Stomach smooth muscle (tissue), 2 donors: Measurements from ENCODE around the gene PDCD10.

Experiments
- H3K27ac ChIP-seq: one replicate; pipeline ENCODE4 v1.7.0; 2013; ENCODE audit warnings: mild to moderate bottlenecking, low read length, inconsistent platforms
- H3K27me3 ChIP-seq, 2 donors: one replicate each; pipeline ENCODE4 v1.7.0; 2013; ENCODE audit warnings: low read length in 2 of 2; ENCODE audit not compliant: insufficient read depth in 2 of 2, control insufficient read depth in 1 of 2
- H3K36me3 ChIP-seq, 2 donors: one replicate each; pipeline ENCODE4 v1.7.0; 2013; ENCODE audit warnings: low read length in 2 of 2; ENCODE audit not compliant: control insufficient read depth in 2 of 2, insufficient read depth in 2 of 2
- H3K4me1 ChIP-seq: one replicate; pipeline ENCODE4 v1.7.0; 2013; ENCODE audit warnings: low read length; ENCODE audit not compliant: control insufficient read depth, insufficient read depth
- H3K4me3 ChIP-seq, 2 donors: one replicate each; pipeline ENCODE4 v1.7.0; 2013; ENCODE audit warnings: low read length in 2 of 2
- H3K9ac ChIP-seq, 2 donors: one replicate each; pipeline ENCODE4 v1.7.0; 2013; ENCODE audit warnings: low read length in 2 of 2, mild to moderate bottlenecking in 1 of 2
- H3K9me3 ChIP-seq, 2 donors: one replicate each; pipeline ENCODE4 v1.7.0; 2013; ENCODE audit warnings: low read length in 2 of 2; ENCODE audit not compliant: control insufficient read depth in 2 of 2
- donor health status: healthy.
- donor health status: Pancreatic carcinoma.

Gene PDCD10

GRCh38 chr3:167716920-167717319 lies 17.8 kb downstream of the PDCD10 start:
- H3K36me3 ChIP-seq = peaks cover 6 to 18% of the 10 kb centered on the region in 2 donors
- no peak overlapping the region for H3K27ac ChIP-seq
- no peaks in the 10 kb centered on the region for H3K9me3 ChIP-seq
- no peaks in the 10 kb centered on the region for H3K27me3 ChIP-seq
- no peaks in the 10 kb centered on the region for H3K4me1 ChIP-seq
- no peak overlapping the region for H3K4me3 ChIP-seq
- no peak overlapping the region for H3K9ac ChIP-seq

GRCh38 chr3:167714871-167715270 lies 19.8 kb downstream of the PDCD10 start:
- no peaks in the 10 kb centered on the region for H3K4me1 ChIP-seq
- no peak overlapping the region for H3K4me3 ChIP-seq
- no peak overlapping the region for H3K27ac ChIP-seq
- no peaks in the 10 kb centered on the region for H3K9me3 ChIP-seq
- H3K9ac ChIP-seq = no peak overlapping the region
- peaks cover 7 to 19% of the 10 kb centered on the region in 2 donors for H3K36me3 ChIP-seq
- no peaks in the 10 kb centered on the region for H3K27me3 ChIP-seq

GRCh38 chr3:167712445-167712844 lies 22.2 kb downstream of the PDCD10 start:
- Histone ChIP-seq H3K27me3 (no peaks in the 10 kb centered on the region), H3K36me3 (peaks cover 8 to 10% of the 10 kb centered on the region in 2 donors)

GRCh38 chr3:167711439-167711838 lies 23.3 kb downstream of the PDCD10 start:
- Histone ChIP-seq H3K4me1 (no peaks in the 10 kb centered on the region), H3K36me3 (peaks cover 8 to 10% of the 10 kb centered on the region in 2 donors), H3K27ac (no peak overlapping the region), H3K9ac (no peak overlapping the region), H3K4me3 (no peak overlapping the region), H3K9me3 (no peaks in the 10 kb centered on the region), H3K27me3 (no peaks in the 10 kb centered on the region)

More at GRCh38 chr3:167712445-167712844, 22.2 kb downstream of the PDCD10 start:
- no peaks in the 10 kb centered on the region for H3K4me1 ChIP-seq
- no peak overlapping the region for H3K4me3 ChIP-seq
- H3K27ac ChIP-seq = no peak overlapping the region
- no peak overlapping the region for H3K9ac ChIP-seq
- H3K9me3 ChIP-seq = no peaks in the 10 kb centered on the region

GRCh38 chr3:167710552-167710951 lies 24.1 kb downstream of the PDCD10 start:
- no peaks in the 10 kb centered on the region for H3K27me3 ChIP-seq
- peaks cover 8 to 15% of the 10 kb centered on the region in 2 donors for H3K36me3 ChIP-seq
- no peak overlapping the region for H3K27ac ChIP-seq
- no peaks in the 10 kb centered on the region for H3K4me1 ChIP-seq
- no peak overlapping the region for H3K9ac ChIP-seq
- no peak overlapping the region for H3K4me3 ChIP-seq
- no peaks in the 10 kb centered on the region for H3K9me3 ChIP-seq

GRCh38 chr3:167709690-167710089 lies 25.0 kb downstream of the PDCD10 start:
- no peaks in the 10 kb centered on the region for H3K27me3 ChIP-seq
- H3K9me3 ChIP-seq = no peaks in the 10 kb centered on the region
- no peaks in the 10 kb centered on the region for H3K4me1 ChIP-seq
- H3K36me3 ChIP-seq = peaks cover 8 to 15% of the 10 kb centered on the region in 2 donors
- H3K4me3 ChIP-seq = no peak overlapping the region
- H3K27ac ChIP-seq = no peak overlapping the region
- H3K9ac ChIP-seq = no peak overlapping the region

- H3K36me3 ChIP-seq = peaks cover 8 to 15% of the 10 kb centered on the region in 2 donors
- no peaks in the 10 kb centered on the region for H3K9me3 ChIP-seq
- H3K27me3 ChIP-seq = no peaks in the 10 kb centered on the region
- no peak overlapping the region for H3K9ac ChIP-seq
- H3K4me1 ChIP-seq = no peaks in the 10 kb centered on the region
- no peak overlapping the region for H3K4me3 ChIP-seq
- no peak overlapping the region for H3K27ac ChIP-seq
Measured at GRCh38 chr3:167705840-167706239, 28.9 kb downstream of the PDCD10 start.

- no peak overlapping the region for H3K4me3 ChIP-seq
- H3K9ac ChIP-seq = no peak overlapping the region
- H3K4me1 ChIP-seq = no peaks in the 10 kb centered on the region
- H3K36me3 ChIP-seq = no peaks in the 10 kb centered on the region
- no peaks in the 10 kb centered on the region for H3K9me3 ChIP-seq
- no peak overlapping the region for H3K27ac ChIP-seq
- H3K27me3 ChIP-seq = no peaks in the 10 kb centered on the region
Measured at GRCh38 chr3:167700926-167701325, 33.8 kb downstream of the PDCD10 start.

GRCh38 chr3:167700046-167700445 lies 34.6 kb downstream of the PDCD10 start:
- Histone ChIP-seq H3K27me3 (no peaks in the 10 kb centered on the region), H3K36me3 (peaks cover 0 to 4% of the 10 kb centered on the region in 2 donors), H3K4me3 (no peak overlapping the region), H3K9ac (no peak overlapping the region), H3K9me3 (no peaks in the 10 kb centered on the region), H3K4me1 (no peaks in the 10 kb centered on the region), H3K27ac (no peak overlapping the region)

- H3K27me3 ChIP-seq = no peaks in the 10 kb centered on the region
- H3K27ac ChIP-seq = no peak overlapping the region
- no peaks in the 10 kb centered on the region for H3K9me3 ChIP-seq
- peaks cover 4 to 13% of the 10 kb centered on the region in 2 donors for H3K36me3 ChIP-seq
- no peak overlapping the region for H3K4me3 ChIP-seq
- no peak overlapping the region for H3K9ac ChIP-seq
- no peaks in the 10 kb centered on the region for H3K4me1 ChIP-seq
Measured at GRCh38 chr3:167694121-167694520, 40.6 kb downstream of the PDCD10 start.

- H3K27ac ChIP-seq = no peak overlapping the region
- H3K4me1 ChIP-seq = no peaks in the 10 kb centered on the region
- H3K4me3 ChIP-seq = no peak overlapping the region
- H3K36me3 ChIP-seq = peaks cover 4 to 13% of the 10 kb centered on the region in 2 donors
- H3K27me3 ChIP-seq = no peaks in the 10 kb centered on the region
- H3K9ac ChIP-seq = no peak overlapping the region
- no peaks in the 10 kb centered on the region for H3K9me3 ChIP-seq
Measured at GRCh38 chr3:167691366-167691765, 43.3 kb downstream of the PDCD10 start.
